Activated T-helper 2 cell treated with anti-CD3 and anti-CD28 coated beads, Interferon-gamma antibody, Interleukin-2, Interleukin-4, amounts not matched to agents 10 μg/mL and 5 μg/mL and 100 μg/mL, durations not matched to agents 14 hours and 24 hours and 36 hours (primary cell): ENCODE data around the gene ANKRD13D. TPM values are rescaled to one million over a fixed set of nuclear protein-coding genes. Genes with fewer than 3 reads are reported as not detected.
"Not testable (repeated sequence)": the region's sequence is repeated elsewhere in the genome, so short reads cannot be mapped to it uniquely, and the experiment has no call there.

ENCODE experiments used
- DNase-seq: peaks from one replicate; pipeline ENCODE4 v3.0.0; 2021; ENCODE audit warnings: low spot score
- H3K27ac Mint-ChIP-seq: one replicate; pipeline ENCODE4 v1.8.0; 2021; ENCODE audit warnings: mixed read lengths
- H3K27me3 Mint-ChIP-seq: one replicate; pipeline ENCODE4 v1.8.0; 2021; ENCODE audit warnings: low read depth, mixed read lengths
- H3K36me3 Mint-ChIP-seq: one replicate; pipeline ENCODE4 v1.8.0; 2021; ENCODE audit warnings: low read depth, mixed read lengths
- H3K4me1 Mint-ChIP-seq: one replicate; pipeline ENCODE4 v1.8.0; 2021; ENCODE audit warnings: low read depth, mixed read lengths
- H3K4me3 Mint-ChIP-seq: one replicate; pipeline ENCODE4 v1.8.0; 2021; ENCODE audit warnings: low read depth, mild to moderate bottlenecking, moderate library complexity, mixed read lengths
- H3K9me3 Mint-ChIP-seq: one replicate; pipeline ENCODE4 v1.8.0; 2021; ENCODE audit warnings: mixed read lengths
- intact Hi-C: fragments of 100-400 bp; cut with micrococcal nuclease; formaldehyde crosslinking; loops from one replicate; pipeline ENCODE4 v1.15.1; 2023
- total RNA-seq: library from RNA; stranded (reverse); gene quantifications from 2 replicates; pipeline ENCODE4 v1.2.3, GENCODE V29; 2022

ANKRD13D gene
- total RNA-seq, 1 donor from 2014 or later = 119 TPM

GRCh38 chr11:67317888-67318555 is 28.9 kb downstream of the ANKRD13D start:
- Mint-ChIP-seq H3K36me3 (no peaks in the 10 kb centered on the region), H3K27ac (peak overlapping the region; percentile 98), H3K4me3 (peak overlapping the region; percentile 96), H3K27me3 (peaks cover 3% of the 10 kb centered on the region), H3K9me3 (no peaks in the 10 kb centered on the region), H3K4me1 (peaks cover 26% of the 10 kb centered on the region)
- intact Hi-C loops = loop anchor here (1.0 to 5.0 kb wide), 4 partner anchors 30 to 201 kb away; partner anchors contain the start of genes KDM2A and POLD4
- DNase-seq = no peak

DNA sequence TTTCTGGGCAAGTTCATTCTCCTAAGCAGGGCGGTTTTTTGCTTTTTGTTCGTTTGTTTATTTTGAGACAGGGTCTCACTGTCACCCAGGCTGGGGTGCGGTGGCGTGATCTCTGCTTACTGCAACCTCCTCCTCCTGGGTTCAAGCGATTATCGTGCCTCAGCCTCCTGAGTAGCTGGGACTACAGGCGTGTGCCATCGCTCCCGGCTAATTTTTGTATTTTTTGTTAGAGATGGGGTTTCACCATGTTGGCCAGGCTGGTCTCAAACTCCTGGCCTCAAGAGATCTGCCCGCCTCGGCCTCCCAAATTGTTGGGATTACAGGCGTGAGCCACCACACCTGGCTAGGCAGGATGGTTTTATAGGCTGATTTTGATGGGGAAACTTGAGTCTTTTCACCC is 29.8 kb downstream of the ANKRD13D start:
- not testable (repeated sequence) for H3K27ac Mint-ChIP-seq, H3K9me3 Mint-ChIP-seq, DNase-seq, H3K36me3 Mint-ChIP-seq, H3K27me3 Mint-ChIP-seq
- Mint-ChIP-seq H3K4me3 (peak overlapping the region; percentile 96), H3K4me1 (peaks cover 18% of the 10 kb centered on the region)
- intact Hi-C loops = loop anchor here (5.0 kb wide), 2 partner anchors 33 to 202 kb away; partner anchors contain the start of genes KDM2A and POLD4

DNA sequence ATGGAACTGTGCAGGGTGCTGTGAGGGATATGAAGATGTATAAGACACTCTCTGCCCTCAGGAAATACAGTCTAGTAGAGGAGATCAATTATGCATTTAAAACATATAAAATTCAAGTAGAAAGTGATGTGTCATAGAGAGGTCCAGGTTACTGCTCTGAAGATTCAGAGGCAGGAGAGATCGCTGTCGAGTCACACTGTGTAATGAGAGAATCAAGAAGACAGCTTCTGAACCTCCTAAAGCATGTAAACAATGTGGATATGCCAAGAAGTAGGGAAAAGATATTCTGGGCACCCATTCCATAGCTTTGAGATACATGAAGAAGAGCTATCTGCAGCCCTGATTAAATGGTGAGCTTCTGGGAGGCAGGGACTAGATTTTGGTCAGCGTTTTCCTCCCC is 30.9 kb downstream of the ANKRD13D start:
- no peak overlapping the region for H3K4me3 Mint-ChIP-seq
- no peaks in the 10 kb centered on the region for H3K36me3 Mint-ChIP-seq
- no peaks in the 10 kb centered on the region for H3K9me3 Mint-ChIP-seq
- peaks cover 15% of the 10 kb centered on the region for H3K4me1 Mint-ChIP-seq
- no peak overlapping the region for H3K27ac Mint-ChIP-seq
- DNase-seq = no peak
- intact Hi-C loops = no loop called here
- peaks cover 3% of the 10 kb centered on the region for H3K27me3 Mint-ChIP-seq

- Mint-ChIP-seq H3K4me1 (peaks cover 11% of the 10 kb centered on the region), H3K4me3 (no peak overlapping the region), H3K27ac (no peak overlapping the region), H3K9me3 (no peaks in the 10 kb centered on the region), H3K27me3 (peaks cover 3% of the 10 kb centered on the region), H3K36me3 (no peaks in the 10 kb centered on the region)
- intact Hi-C loops = no loop called here
- no peak for DNase-seq
Observed at GRCh38 chr11:67320691-67321090, 31.6 kb downstream of the ANKRD13D start.

DNA sequence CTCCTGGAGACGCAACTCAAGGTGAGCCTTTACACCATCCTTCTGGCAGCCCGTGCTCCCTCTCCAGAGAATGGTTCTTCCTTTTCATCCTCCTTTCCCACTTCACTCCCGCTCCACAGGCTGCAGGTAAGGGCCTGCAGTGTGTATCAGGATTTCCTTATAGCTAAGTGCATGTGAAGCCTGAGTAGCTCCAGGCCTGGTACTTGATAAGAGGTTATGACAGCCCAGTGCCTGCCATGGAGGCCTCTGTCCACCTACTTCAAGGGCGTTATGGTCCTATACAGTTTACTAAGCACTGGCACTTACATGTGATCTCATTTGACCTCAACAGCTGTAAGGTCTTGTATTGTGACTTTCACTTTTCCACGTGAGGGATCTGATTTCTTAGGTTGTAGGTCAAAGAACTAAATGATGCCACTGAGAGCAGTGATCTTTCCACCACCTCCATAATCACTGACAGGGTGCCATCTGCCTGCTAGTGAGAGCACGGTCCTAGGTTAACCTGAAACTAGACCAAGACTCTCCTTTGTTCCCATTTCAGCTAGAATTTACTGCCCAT is 32.3 kb downstream of the ANKRD13D start:
- H3K4me1 Mint-ChIP-seq = peaks cover 12% of the 10 kb centered on the region
- H3K9me3 Mint-ChIP-seq = no peaks in the 10 kb centered on the region
- intact Hi-C loops = no loop called here
- peaks cover 3% of the 10 kb centered on the region for H3K27me3 Mint-ChIP-seq
- H3K4me3 Mint-ChIP-seq = no peak overlapping the region
- no peak for DNase-seq
- no peak overlapping the region for H3K27ac Mint-ChIP-seq
- no peaks in the 10 kb centered on the region for H3K36me3 Mint-ChIP-seq

DNA sequence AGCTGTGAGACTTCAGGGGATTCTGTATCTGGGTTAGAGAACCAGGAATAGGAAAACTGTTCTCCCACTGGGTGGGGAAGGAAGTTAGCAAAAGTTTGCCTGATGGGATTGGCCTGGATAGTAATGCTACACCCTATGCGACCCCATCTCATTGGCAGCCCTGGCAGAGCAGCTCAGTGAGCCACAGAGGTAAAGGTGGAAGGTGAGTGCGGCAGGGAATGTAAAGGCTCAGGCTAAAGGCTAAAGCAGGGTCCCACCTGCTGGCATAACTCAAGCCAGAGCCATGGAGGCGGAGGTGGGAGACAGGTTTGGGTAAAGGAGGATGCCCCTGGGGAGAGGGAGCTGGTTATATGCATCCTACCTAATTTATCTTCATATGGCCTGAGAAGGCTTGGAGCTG is 32.9 kb downstream of the ANKRD13D start:
- H3K27ac Mint-ChIP-seq = no peak overlapping the region
- H3K4me1 Mint-ChIP-seq = peaks cover 9% of the 10 kb centered on the region
- H3K9me3 Mint-ChIP-seq = no peaks in the 10 kb centered on the region
- no peak for DNase-seq
- H3K36me3 Mint-ChIP-seq = no peaks in the 10 kb centered on the region
- no peak overlapping the region for H3K4me3 Mint-ChIP-seq
- intact Hi-C loops = no loop called here
- H3K27me3 Mint-ChIP-seq = peaks cover 3% of the 10 kb centered on the region

GRCh38 chr11:67323526-67323925 is 34.4 kb downstream of the ANKRD13D start:
- Mint-ChIP-seq H3K27me3 (peaks cover 2% of the 10 kb centered on the region), H3K9me3 (no peaks in the 10 kb centered on the region), H3K27ac (no peak overlapping the region), H3K36me3 (no peaks in the 10 kb centered on the region), H3K4me3 (no peak overlapping the region), H3K4me1 (peaks cover 4% of the 10 kb centered on the region)
- DNase-seq = no peak
- intact Hi-C loops = no loop called here

DNA sequence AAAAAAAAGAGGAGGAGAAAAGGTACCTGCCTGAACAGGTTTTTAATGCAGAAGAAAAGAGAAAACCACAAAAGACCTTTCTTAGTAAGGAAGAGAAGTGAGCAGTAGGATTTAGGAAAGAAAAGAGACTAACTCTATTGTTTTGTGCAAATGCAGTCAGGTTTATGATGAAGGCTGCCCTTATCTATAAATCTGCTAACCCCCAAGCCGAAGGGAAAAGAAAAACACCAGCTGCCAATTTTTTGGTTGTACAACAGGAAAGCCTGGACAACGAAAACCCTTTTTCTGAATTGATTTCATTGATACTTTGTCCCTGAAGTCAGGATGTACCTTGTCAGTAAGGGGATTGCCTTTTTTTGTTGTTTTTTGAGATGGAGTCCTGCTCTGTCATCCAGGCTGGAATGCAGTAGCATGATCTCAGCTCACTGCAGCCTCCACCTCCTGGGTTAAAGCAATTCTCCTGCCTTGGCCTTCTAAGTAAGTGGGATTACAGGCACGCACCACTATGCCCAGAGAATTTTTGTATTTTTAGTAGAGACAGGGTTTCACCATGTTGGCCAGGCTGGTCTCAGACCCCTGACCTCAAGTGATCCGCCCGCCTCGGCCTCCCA is 43.1 kb downstream of the ANKRD13D start:
- Mint-ChIP-seq H3K4me3 (no peak overlapping the region), H3K36me3 (no peaks in the 10 kb centered on the region), H3K9me3 (no peaks in the 10 kb centered on the region), H3K27me3 (no peaks in the 10 kb centered on the region), H3K27ac (no peak overlapping the region), H3K4me1 (no peaks in the 10 kb centered on the region)
- DNase-seq = no peak
- intact Hi-C loops = no loop called here

DNA sequence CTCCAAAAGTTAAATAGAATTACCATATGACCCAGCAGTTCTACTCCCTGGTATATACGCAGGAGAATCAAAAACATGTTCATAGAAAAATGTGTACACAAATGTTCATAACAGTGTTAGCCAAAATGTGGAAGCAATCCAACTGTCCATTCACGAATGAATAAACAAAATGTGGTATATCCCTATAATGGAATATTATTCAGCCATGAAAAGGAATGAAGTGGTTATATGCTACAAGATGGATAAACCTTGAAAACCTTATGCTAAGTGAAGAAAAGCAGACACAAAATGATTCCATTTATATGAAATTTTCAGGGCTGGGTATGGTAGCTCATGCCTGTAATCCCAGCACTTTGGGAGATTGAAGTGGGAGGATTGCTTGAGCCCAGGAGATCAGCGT is 48.2 kb downstream of the ANKRD13D start:
- Mint-ChIP-seq H3K4me3 (no peak overlapping the region), H3K27ac (no peak overlapping the region)
- intact Hi-C loops = no loop called here

DNA sequence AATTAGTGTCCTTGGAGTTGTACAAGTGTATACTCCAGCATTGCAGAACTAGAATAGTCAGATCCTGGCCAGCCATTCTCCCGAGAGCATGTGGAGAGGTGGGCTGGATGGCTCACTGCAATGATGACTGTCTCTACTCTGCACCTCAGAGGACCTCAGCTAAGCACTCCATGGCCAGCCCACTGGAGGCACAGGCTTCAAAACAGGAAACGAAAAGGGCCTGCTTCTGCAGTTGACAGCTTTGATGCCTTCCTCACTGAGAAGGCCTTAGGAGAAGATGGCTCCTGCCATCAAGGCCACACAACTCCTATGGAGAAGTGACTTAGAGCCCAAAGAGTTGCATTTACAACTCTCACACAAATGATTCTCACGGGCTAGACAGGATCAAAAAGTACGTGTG is 55.2 kb downstream of the ANKRD13D start:
- no peak for DNase-seq
- Mint-ChIP-seq H3K4me1 (peaks cover 23% of the 10 kb centered on the region), H3K36me3 (no peaks in the 10 kb centered on the region), H3K9me3 (no peaks in the 10 kb centered on the region), H3K27me3 (no peaks in the 10 kb centered on the region), H3K27ac (peak overlapping the region; percentile 67), H3K4me3 (no peak overlapping the region)
- intact Hi-C loops = no loop called here

More for the DNA sequence above, 48.2 kb downstream of the ANKRD13D start:
- Mint-ChIP-seq H3K9me3 (no peaks in the 10 kb centered on the region), H3K36me3 (no peaks in the 10 kb centered on the region), H3K27me3 (no peaks in the 10 kb centered on the region), H3K4me1 (no peaks in the 10 kb centered on the region)
- no peak for DNase-seq

DNA sequence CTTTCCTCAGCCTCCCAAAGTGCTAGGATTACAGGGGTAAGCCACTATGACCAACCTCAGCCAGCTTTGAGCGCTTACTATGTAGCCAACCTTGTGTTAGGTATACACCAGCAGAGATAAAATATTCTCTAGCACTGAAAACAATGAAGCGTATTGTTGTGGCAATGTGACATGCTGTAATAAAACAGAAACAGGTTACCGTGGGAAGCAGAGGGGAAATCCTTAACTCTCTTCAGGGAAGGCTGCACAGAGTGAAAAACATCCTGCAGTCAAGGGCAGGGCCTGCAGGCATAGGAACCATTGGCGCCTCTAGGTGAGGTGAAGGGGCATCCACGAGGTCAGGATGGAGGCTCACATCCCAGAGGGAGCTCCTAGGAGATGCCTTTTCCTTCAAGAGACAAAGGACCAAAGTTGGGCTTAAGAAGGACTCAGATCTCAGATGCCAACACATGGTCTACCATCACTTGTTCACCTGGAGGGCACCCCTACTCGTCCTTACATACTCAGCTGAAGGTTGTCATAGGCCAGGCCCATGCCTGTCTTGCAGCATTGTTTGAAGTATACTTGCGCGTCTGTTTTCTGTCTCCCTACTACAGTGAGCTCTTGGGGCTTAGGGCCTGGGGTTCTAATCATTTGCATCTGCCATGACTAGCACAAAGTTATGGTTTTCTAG is 56.3 kb downstream of the ANKRD13D start:
- Mint-ChIP-seq H3K27me3 (no peaks in the 10 kb centered on the region), H3K4me1 (peaks cover 23% of the 10 kb centered on the region), H3K9me3 (no peaks in the 10 kb centered on the region), H3K36me3 (no peaks in the 10 kb centered on the region), H3K27ac (peak overlapping the region; percentile 21), H3K4me3 (no peak overlapping the region)
- DNase-seq = no peak
- intact Hi-C loops = no loop called here

DNA sequence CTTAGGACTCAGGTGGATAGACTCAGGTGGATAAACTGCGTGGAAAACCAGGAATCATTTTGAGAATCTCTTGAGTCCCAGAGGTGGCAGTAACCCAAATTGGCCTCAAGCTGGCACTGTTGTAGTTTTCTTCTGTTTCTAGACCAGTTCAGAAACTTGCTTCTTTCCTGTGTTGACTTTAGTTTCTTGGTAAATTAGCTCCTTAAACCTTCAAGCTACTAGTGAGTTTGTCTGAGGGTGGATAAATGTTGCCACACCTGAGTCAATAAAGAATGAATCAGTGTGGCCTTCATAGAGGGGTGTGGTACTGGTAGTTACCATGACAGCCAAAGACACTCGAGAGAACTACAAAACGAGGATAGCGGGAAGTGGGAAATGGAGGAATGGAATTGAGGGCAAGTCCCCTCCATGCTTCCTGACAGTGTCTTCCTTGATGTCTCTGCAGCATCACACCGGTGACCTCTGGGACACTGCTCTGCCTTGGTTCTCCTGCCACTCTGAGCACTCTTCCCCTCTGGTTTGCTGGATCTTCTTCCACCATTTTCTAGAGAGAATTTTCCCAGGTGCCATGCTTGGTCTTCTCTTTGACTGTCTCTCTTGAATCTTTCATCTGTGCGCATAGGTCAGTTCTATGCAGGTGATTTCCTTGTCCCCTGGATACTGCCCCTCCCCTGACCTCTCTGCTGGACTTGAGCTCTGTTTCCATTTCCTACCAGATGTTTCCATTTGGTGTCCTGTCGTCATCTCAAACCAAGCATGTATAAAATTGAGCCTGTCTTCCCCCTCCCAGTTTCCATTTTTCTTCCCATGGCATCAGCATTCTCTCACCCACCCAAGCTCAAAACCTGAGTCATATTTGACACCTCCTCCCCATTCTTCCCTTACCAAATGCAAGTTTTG is 57.1 kb downstream of the ANKRD13D start:
- Mint-ChIP-seq H3K4me1 (peaks cover 23% of the 10 kb centered on the region), H3K27me3 (no peaks in the 10 kb centered on the region), H3K36me3 (no peaks in the 10 kb centered on the region), H3K9me3 (no peaks in the 10 kb centered on the region), H3K4me3 (no peak overlapping the region), H3K27ac (peak overlapping the region; percentile 2)
- intact Hi-C loops = no loop called here
- no peak for DNase-seq
